Karpas-422 (cell line): ENCODE data around the gene WNT2. TPM values are rescaled to one million over a fixed set of nuclear protein-coding genes. Genes with fewer than 3 reads are reported as not detected.
"Not testable (repeated sequence)": the region's sequence is repeated elsewhere in the genome, so short reads cannot be mapped to it uniquely, and the experiment has no call there.

Source experiments
- DNase-seq: peaks from one replicate; pipeline ENCODE4 v3.0.0-alpha.2; 2015
- H2AFZ ChIP-seq: fragments of 200-600 bp; sonication (generic); 2 replicates; pipeline ENCODE4 v1.6.1; 2014; ENCODE audit warnings: antibody characterized with exemption, low read length, mixed read lengths
- H3K27ac ChIP-seq: fragments of 200-600 bp; sonication (generic); 2 replicates; pipeline ENCODE4 v1.5.1; 2014; ENCODE audit warnings: mild to moderate bottlenecking, low read length, moderate library complexity
- H3K27me3 ChIP-seq: fragments of 200-600 bp; sonication (generic); 2 replicates; pipeline ENCODE4 v1.6.1; 2014; ENCODE audit warnings: low read length, mixed read lengths
- H3K36me3 ChIP-seq: fragments of 200-600 bp; sonication (generic); 2 replicates; pipeline ENCODE4 v1.6.1; 2014; ENCODE audit warnings: low read length, mixed read lengths; ENCODE audit not compliant: insufficient read depth
- H3K4me1 ChIP-seq: fragments of 200-600 bp; sonication (generic); 2 replicates; pipeline ENCODE4 v1.6.1; 2014; ENCODE audit warnings: mild to moderate bottlenecking, low read length, mixed read lengths
- H3K4me2 ChIP-seq: fragments of 200-600 bp; sonication (generic); 2 replicates; pipeline ENCODE4 v1.6.1; 2014; ENCODE audit warnings: low read length, low read depth, mild to moderate bottlenecking; ENCODE audit not compliant: poor library complexity, severe bottlenecking
- H3K4me3 ChIP-seq: fragments of 200-600 bp; sonication (generic); 2 replicates; pipeline ENCODE4 v1.5.1; 2014; ENCODE audit warnings: mild to moderate bottlenecking, antibody characterized with exemption, low read length, mixed read lengths
- H3K79me2 ChIP-seq: fragments of 200-600 bp; sonication (generic); 2 replicates; pipeline ENCODE4 v1.6.1; 2014; ENCODE audit warnings: mild to moderate bottlenecking, low read length, mixed read lengths
- H3K9ac ChIP-seq: fragments of 200-600 bp; sonication (generic); 2 replicates; pipeline ENCODE4 v1.6.0; 2014; ENCODE audit warnings: low read length
- H3K9me2 ChIP-seq: fragments of 200-600 bp; sonication (generic), shearing (Covaris generic); replicated peaks from 2 replicates; pipeline ENCODE4 v1.6.0; 2014; ENCODE audit warnings: mild to moderate bottlenecking, low read length, moderate library complexity; ENCODE audit not compliant: insufficient read depth
- H3K9me3 ChIP-seq: fragments of 300-700, 200-600 bp; sonication (generic); 2 replicates; pipeline ENCODE4 v1.6.1; 2014; ENCODE audit warnings: low read length, mixed read lengths
- H4K20me1 ChIP-seq: fragments of 200-600 bp; sonication (generic); 2 replicates; pipeline ENCODE4 v1.6.1; 2014; ENCODE audit warnings: mild to moderate bottlenecking, antibody characterized with exemption, low read length, low read depth; ENCODE audit not compliant: insufficient read depth
- total RNA-seq: library from RNA; depleted of rRNA; stranded (reverse); fragments of >200 nt; shearing (Covaris generic); gene quantifications from 2 replicates; pipeline ENCODE4 v1.2.3, GENCODE V29; 2014; ENCODE audit warnings: low replicate concordance

WNT2 gene
- total RNA-seq, 1 experiment from 2014 or later: not detected

- H3K27ac ChIP-seq: no peak overlapping the region
- no peaks in the 10 kb centered on the region for H3K79me2 ChIP-seq
- H3K9me2 ChIP-seq: no peaks in the 10 kb centered on the region
- H3K4me2 ChIP-seq: no peak overlapping the region
- no peaks in the 10 kb centered on the region for H3K4me1 ChIP-seq
- H3K36me3 ChIP-seq: no peaks in the 10 kb centered on the region
- H4K20me1 ChIP-seq: no peaks in the 10 kb centered on the region
- H2AFZ ChIP-seq: no peak overlapping the region
- no peak overlapping the region for H3K9ac ChIP-seq
- DNase-seq: no peak
- no peaks in the 10 kb centered on the region for H3K27me3 ChIP-seq
- H3K9me3 ChIP-seq: no peaks in the 10 kb centered on the region
- no peak overlapping the region for H3K4me3 ChIP-seq
These were observed 73.2 kb downstream of the WNT2 start for GRCh38 chr7:117249696-117250095.

GRCh38 chr7:117248829-117249228, 74.0 kb downstream of the WNT2 start:
- no peaks in the 10 kb centered on the region for H3K9me3 ChIP-seq
- H3K4me1 ChIP-seq: no peaks in the 10 kb centered on the region
- H3K4me3 ChIP-seq: no peak overlapping the region
- H3K27me3 ChIP-seq: no peaks in the 10 kb centered on the region
- no peak overlapping the region for H2AFZ ChIP-seq
- no peak for DNase-seq
- H3K27ac ChIP-seq: no peak overlapping the region
- H3K36me3 ChIP-seq: no peaks in the 10 kb centered on the region
- no peaks in the 10 kb centered on the region for H3K9me2 ChIP-seq
- H4K20me1 ChIP-seq: no peaks in the 10 kb centered on the region
- H3K4me2 ChIP-seq: no peak overlapping the region
- H3K79me2 ChIP-seq: no peaks in the 10 kb centered on the region
- no peak overlapping the region for H3K9ac ChIP-seq

GRCh38 chr7:117247809-117248208, 75.0 kb downstream of the WNT2 start:
- Histone ChIP-seq H3K4me3 (no peak overlapping the region), H3K4me2 (no peak overlapping the region), H3K27me3 (no peaks in the 10 kb centered on the region), H3K4me1 (no peaks in the 10 kb centered on the region), H2AFZ (no peak overlapping the region), H4K20me1 (no peaks in the 10 kb centered on the region), H3K9me3 (no peaks in the 10 kb centered on the region), H3K36me3 (no peaks in the 10 kb centered on the region), H3K9me2 (no peaks in the 10 kb centered on the region), H3K9ac (no peak overlapping the region), H3K27ac (no peak overlapping the region), H3K79me2 (no peaks in the 10 kb centered on the region)
- DNase-seq: no peak

GRCh38 chr7:117245703-117246102, 77.2 kb downstream of the WNT2 start:
- H3K4me3 ChIP-seq, H4K20me1 ChIP-seq: not testable (repeated sequence)

DNA sequence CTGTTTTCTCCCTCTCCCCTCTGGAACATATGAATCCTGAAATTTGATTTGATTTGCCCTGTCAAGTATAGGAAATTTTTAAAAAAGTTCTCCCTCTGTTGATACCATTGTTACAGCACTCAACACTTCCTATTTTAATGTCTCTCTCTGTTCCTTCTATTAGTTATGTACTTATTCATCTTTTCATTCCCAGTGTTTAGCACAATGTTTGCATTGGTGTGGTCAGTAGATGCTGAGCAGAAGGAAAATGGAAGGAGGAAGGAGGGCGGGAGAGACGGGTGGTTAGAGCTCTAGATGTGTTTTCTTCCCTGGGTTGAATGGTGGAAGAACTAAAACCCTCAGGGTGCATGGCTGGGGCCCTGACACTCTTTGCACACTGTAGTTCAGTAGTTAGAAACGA, 79.5 kb downstream of the WNT2 start:
- H3K4me1 ChIP-seq: no peaks in the 10 kb centered on the region
- no peak overlapping the region for H3K4me2 ChIP-seq
- H3K9me3 ChIP-seq: no peaks in the 10 kb centered on the region
- H3K27ac ChIP-seq: no peak overlapping the region
- H3K4me3 ChIP-seq: no peak overlapping the region
- H2AFZ ChIP-seq: no peak overlapping the region
- no peaks in the 10 kb centered on the region for H3K36me3 ChIP-seq
- H3K79me2 ChIP-seq: no peaks in the 10 kb centered on the region
- H3K27me3 ChIP-seq: no peaks in the 10 kb centered on the region
- H4K20me1 ChIP-seq: no peaks in the 10 kb centered on the region
- no peak for DNase-seq
- no peaks in the 10 kb centered on the region for H3K9me2 ChIP-seq
- no peak overlapping the region for H3K9ac ChIP-seq

More at GRCh38 chr7:117245703-117246102, 77.2 kb downstream of the WNT2 start:
- not testable (repeated sequence) for H3K9me3 ChIP-seq, H3K4me2 ChIP-seq, H3K4me1 ChIP-seq, H3K79me2 ChIP-seq, H3K27me3 ChIP-seq, DNase-seq, H2AFZ ChIP-seq, H3K9me2 ChIP-seq, H3K27ac ChIP-seq, H3K9ac ChIP-seq, H3K36me3 ChIP-seq

GRCh38 chr7:117241088-117241487, 81.8 kb downstream of the WNT2 start:
- H3K9me3 ChIP-seq: no peaks in the 10 kb centered on the region
- no peak overlapping the region for H3K4me2 ChIP-seq
- no peaks in the 10 kb centered on the region for H3K27me3 ChIP-seq

GRCh38 chr7:117238937-117239336, 83.9 kb downstream of the WNT2 start:
- Histone ChIP-seq H3K36me3 (no peaks in the 10 kb centered on the region), H3K27me3 (no peaks in the 10 kb centered on the region), H3K4me3 (no peak overlapping the region), H3K9ac (no peak overlapping the region), H4K20me1 (no peaks in the 10 kb centered on the region), H3K4me2 (no peak overlapping the region), H3K4me1 (no peaks in the 10 kb centered on the region), H3K9me3 (no peaks in the 10 kb centered on the region), H3K9me2 (no peaks in the 10 kb centered on the region), H2AFZ (no peak overlapping the region), H3K79me2 (no peaks in the 10 kb centered on the region), H3K27ac (no peak overlapping the region)
- DNase-seq: no peak

More at GRCh38 chr7:117241088-117241487, 81.8 kb downstream of the WNT2 start:
- Histone ChIP-seq H3K27ac (no peak overlapping the region), H3K4me1 (no peaks in the 10 kb centered on the region), H3K9ac (no peak overlapping the region), H3K4me3 (no peak overlapping the region), H2AFZ (no peak overlapping the region), H3K9me2 (no peaks in the 10 kb centered on the region), H3K36me3 (no peaks in the 10 kb centered on the region), H3K79me2 (no peaks in the 10 kb centered on the region), H4K20me1 (no peaks in the 10 kb centered on the region)
- DNase-seq: no peak

GRCh38 chr7:117238472-117238871, 84.4 kb downstream of the WNT2 start:
- H3K27ac ChIP-seq: no peak overlapping the region
- no peaks in the 10 kb centered on the region for H3K79me2 ChIP-seq
- no peak for DNase-seq
- no peaks in the 10 kb centered on the region for H3K27me3 ChIP-seq
- H3K9ac ChIP-seq: no peak overlapping the region
- no peaks in the 10 kb centered on the region for H3K9me3 ChIP-seq
- H3K36me3 ChIP-seq: no peaks in the 10 kb centered on the region
- H3K4me1 ChIP-seq: no peaks in the 10 kb centered on the region
- no peak overlapping the region for H3K4me3 ChIP-seq
- H4K20me1 ChIP-seq: no peaks in the 10 kb centered on the region
- no peaks in the 10 kb centered on the region for H3K9me2 ChIP-seq
- no peak overlapping the region for H2AFZ ChIP-seq
- no peak overlapping the region for H3K4me2 ChIP-seq

GRCh38 chr7:117237646-117238045, 85.2 kb downstream of the WNT2 start:
- Histone ChIP-seq H3K9me3 (no peaks in the 10 kb centered on the region), H3K9me2 (no peaks in the 10 kb centered on the region), H2AFZ (no peak overlapping the region), H3K27ac (no peak overlapping the region), H3K4me3 (no peak overlapping the region), H3K9ac (no peak overlapping the region), H3K27me3 (no peaks in the 10 kb centered on the region), H3K4me1 (no peaks in the 10 kb centered on the region), H3K4me2 (no peak overlapping the region), H4K20me1 (no peaks in the 10 kb centered on the region), H3K36me3 (no peaks in the 10 kb centered on the region), H3K79me2 (no peaks in the 10 kb centered on the region)
- no peak for DNase-seq
